Measurements from ENCODE around the gene SRSF11.

DNA sequence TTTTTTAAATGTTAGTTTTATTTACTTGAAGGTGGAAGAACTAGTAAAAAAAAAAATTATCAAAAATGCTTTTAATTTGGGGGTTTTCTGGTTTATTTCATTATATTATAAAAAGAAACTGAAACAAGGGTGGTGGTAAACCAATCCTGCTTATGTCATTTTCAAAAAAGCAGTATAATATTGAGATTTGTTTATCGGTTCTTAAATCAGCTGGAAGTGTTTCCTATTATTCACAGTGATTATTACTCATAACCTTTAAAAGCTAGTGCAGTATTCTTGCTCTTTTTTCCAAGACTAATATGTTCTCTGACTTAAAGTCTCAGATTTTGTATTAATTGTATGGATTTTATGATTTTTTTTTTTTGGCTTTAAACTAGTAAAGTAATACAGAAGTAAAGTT lies 10.4 kb upstream of the SRSF11 start:
- TF ChIP-seq, protein P1, sequence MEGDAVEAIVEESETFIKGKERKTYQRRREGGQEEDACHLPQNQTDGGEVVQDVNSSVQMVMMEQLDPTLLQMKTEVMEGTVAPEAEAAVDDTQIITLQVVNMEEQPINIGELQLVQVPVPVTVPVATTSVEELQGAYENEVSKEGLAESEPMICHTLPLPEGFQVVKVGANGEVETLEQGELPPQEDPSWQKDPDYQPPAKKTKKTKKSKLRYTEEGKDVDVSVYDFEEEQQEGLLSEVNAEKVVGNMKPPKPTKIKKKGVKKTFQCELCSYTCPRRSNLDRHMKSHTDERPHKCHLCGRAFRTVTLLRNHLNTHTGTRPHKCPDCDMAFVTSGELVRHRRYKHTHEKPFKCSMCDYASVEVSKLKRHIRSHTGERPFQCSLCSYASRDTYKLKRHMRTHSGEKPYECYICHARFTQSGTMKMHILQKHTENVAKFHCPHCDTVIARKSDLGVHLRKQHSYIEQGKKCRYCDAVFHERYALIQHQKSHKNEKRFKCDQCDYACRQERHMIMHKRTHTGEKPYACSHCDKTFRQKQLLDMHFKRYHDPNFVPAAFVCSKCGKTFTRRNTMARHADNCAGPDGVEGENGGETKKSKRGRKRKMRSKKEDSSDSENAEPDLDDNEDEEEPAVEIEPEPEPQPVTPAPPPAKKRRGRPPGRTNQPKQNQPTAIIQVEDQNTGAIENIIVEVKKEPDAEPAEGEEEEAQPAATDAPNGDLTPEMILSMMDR (optimal IDR thresholded peaks at IDR 0.05 in 1 of 3, IDR thresholded peaks at IDR 0.05 in 1 of 3, conservative IDR thresholded peaks at IDR 0.05 in 1 of 3; ENCODE audit: extremely low read depth in 1 of 3, insufficient read depth in 2 of 3, low read length in 3 of 3), result no peak
- no peak for TF ChIP-seq EZH2 (IDR thresholded peaks at IDR 0.05; ENCODE audit: low read length)

Measured in keratinocyte (primary cell).